Right lobe of liver (tissue), 6 donors: ENCODE results near the gene PITPNM3. TPM values are rescaled to one million over a fixed set of nuclear protein-coding genes. Genes with fewer than 3 reads are reported as not detected.

ENCODE experiments used
- ATAC-seq, 4 donors: fragments of 200-7000 bp; cut with Tn5 transposase; one replicate each; pipeline ENCODE4 v1.9.1; 2020; ENCODE audit warnings: mild to moderate bottlenecking in 4 of 4, moderate library complexity in 4 of 4
- DNase-seq, 3 donors: peaks; one replicate each; pipeline ENCODE4 v3.0.0-alpha.2; 2020
- H3K27ac ChIP-seq, 3 donors: fragments of 200-600 bp; one replicate each; pipeline ENCODE4 v1.8.0; 2022
- H3K27me3 ChIP-seq, 2 donors: fragments of 200-600 bp; one replicate each; pipeline ENCODE4 v1.8.0; 2022
- H3K36me3 ChIP-seq, 4 donors: fragments of 200-600 bp; sonication (generic) in 1 of 4; one replicate each; pipeline versions ENCODE4 v1.5.1 to v1.8.0; 2017 to 2022; ENCODE audit warnings: control low read depth in 1 of 4
- H3K4me1 ChIP-seq, 4 donors: fragments of 200-600 bp; sonication (generic) in 1 of 4; one replicate each; pipeline versions ENCODE4 v1.5.1 to v1.8.0; 2017 to 2022; ENCODE audit warnings: control low read depth in 1 of 4
- H3K4me3 ChIP-seq, 3 donors: fragments of 200-600 bp; one replicate each; pipeline ENCODE4 v1.8.0; 2022
- H3K9me3 ChIP-seq, 4 donors: fragments of 200-600 bp; sonication (generic) in 1 of 4; one replicate each; pipeline versions ENCODE4 v1.5.1 to v1.8.0; 2017 to 2022; ENCODE audit warnings: control low read depth in 1 of 4
- POLR2A ChIP-seq: fragments of 450-650 bp; IDR thresholded peaks from one replicate; pipeline ENCODE4 v1.6.1; 2017; ENCODE audit warnings: antibody characterized with exemption, mild to moderate bottlenecking
- WGBS: methylation state at CpG from one replicate; pipeline ENCODE4 v1.1.6; 2018; ENCODE audit warnings: low coverage, low lambda C conversion rate; ENCODE audit not compliant: insufficient coverage; ENCODE audit errors: missing lambda C conversion rate; 5-methylcytosine and 5-hydroxymethylcytosine counted together
- intact Hi-C, 2 donors: fragments of 100-400 bp; cut with DNase I; formaldehyde crosslinking; loops; one replicate each; pipeline versions ENCODE4 v1.11.2 to v1.14.1; 2022
- total RNA-seq, 6 experiments: library from RNA; depleted of rRNA in 2 of 6; stranded (reverse); fragments of >200 nt in 2 of 6; fragmentation: NEBNext Ultra II Directional in 3 of 6; extraction: Animal tissue kit (Norgen Biotek cat#: 25700) in 3 of 6; gene quantifications; one replicate each; pipeline versions ENCODE4 v1.1.0 to v1.2.4, GENCODE V29; 2016 to 2023
- TF ChIP-seq, protein P1 (sequence below), 4 donors: fragments of 200-600 bp in 3 of 4; fragments of 450-650 bp in 1 of 4; IDR thresholded peaks; one replicate each; pipeline versions ENCODE4 v1.5.1 to v1.8.0; 2016 to 2022; ENCODE audit warnings: antibody characterized with exemption in 4 of 4, mild to moderate bottlenecking in 2 of 4
- donor health status: DM: no; HTN: yes; CAD: no.
- donor health status: DM: no; HTN: no; CAD: no.
- donor health status: DM: no; HTN: no; CAD: no.
- donor health status: DM: no; HTN: yes; CAD: no.
- donor health status: DM: no; HTN: yes; CAD: no.

The PITPNM3 gene
- total RNA-seq, 6 experiments from 2014 or later, result 0.91 to 3.8 (median 1.2) TPM

GRCh38 chr17:6498901-6499540 lies 57.3 kb downstream of the PITPNM3 start:
- Histone ChIP-seq H3K27me3 (no peaks in the 10 kb centered on the region), H3K36me3 (no peaks in the 10 kb centered on the region), H3K4me3 (no peak overlapping the region), H3K9me3 (no peaks in the 10 kb centered on the region), H3K4me1 (no peaks in the 10 kb centered on the region), H3K27ac (no peak overlapping the region)
- DNase-seq, result no peak
- TF ChIP-seq, protein P1, sequence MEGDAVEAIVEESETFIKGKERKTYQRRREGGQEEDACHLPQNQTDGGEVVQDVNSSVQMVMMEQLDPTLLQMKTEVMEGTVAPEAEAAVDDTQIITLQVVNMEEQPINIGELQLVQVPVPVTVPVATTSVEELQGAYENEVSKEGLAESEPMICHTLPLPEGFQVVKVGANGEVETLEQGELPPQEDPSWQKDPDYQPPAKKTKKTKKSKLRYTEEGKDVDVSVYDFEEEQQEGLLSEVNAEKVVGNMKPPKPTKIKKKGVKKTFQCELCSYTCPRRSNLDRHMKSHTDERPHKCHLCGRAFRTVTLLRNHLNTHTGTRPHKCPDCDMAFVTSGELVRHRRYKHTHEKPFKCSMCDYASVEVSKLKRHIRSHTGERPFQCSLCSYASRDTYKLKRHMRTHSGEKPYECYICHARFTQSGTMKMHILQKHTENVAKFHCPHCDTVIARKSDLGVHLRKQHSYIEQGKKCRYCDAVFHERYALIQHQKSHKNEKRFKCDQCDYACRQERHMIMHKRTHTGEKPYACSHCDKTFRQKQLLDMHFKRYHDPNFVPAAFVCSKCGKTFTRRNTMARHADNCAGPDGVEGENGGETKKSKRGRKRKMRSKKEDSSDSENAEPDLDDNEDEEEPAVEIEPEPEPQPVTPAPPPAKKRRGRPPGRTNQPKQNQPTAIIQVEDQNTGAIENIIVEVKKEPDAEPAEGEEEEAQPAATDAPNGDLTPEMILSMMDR (IDR thresholded peaks at IDR 0.05), result no peak
- TF ChIP-seq POLR2A, result no peak
- ATAC-seq, result no peak
- WGBS, result 74% methylated on average over 3 of the region's 10 CpGs
- intact Hi-C loops, result no loop called here

GRCh38 chr17:6498356-6498755 lies 58.0 kb downstream of the PITPNM3 start:
- Histone ChIP-seq H3K27ac (no peak overlapping the region), H3K27me3 (no peaks in the 10 kb centered on the region), H3K36me3 (no peaks in the 10 kb centered on the region), H3K4me3 (no peak overlapping the region), H3K9me3 (no peaks in the 10 kb centered on the region), H3K4me1 (no peaks in the 10 kb centered on the region)
- intact Hi-C loops, result no loop called here
- DNase-seq, result no peak
- TF ChIP-seq, protein P1 (IDR thresholded peaks at IDR 0.05), result no peak
- no peak for TF ChIP-seq POLR2A
- no peak for ATAC-seq
- WGBS, result 69% methylated on average over 7 of the region's 7 CpGs

DNA sequence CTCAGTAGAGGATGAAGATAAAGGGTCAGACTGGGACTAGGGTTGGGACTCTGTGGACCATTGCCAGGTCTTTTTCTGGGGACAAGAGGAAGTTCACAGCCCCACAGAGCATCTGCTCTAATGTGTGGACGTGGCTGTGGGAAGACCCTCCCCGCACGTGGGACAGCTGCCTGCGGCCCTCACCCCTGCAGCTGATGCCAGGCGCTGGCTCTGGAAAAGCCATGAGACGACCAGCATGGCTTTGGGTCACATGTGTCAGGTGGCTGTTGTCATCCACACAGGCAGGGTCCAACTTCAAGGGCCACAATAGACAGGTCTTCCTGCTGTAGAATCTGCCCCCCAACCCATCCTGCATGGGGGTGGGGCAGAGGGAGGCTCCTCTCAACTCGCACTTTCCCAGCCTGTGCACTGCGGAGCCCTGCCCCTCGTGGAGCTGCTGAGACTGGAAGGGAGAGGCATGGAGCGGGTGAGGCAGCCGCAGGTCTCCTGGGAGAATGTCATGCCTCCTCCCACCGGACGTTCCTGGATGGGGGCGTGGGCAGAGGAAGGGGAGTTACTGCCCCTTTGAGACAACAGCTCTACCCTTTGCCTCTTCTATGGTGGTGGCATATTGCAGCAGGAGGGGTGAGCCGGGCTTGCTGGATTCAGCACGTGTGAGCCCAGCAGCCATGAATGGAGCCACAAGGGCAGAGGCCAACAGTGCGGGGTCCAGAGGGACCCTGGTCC lies 58.7 kb downstream of the PITPNM3 start:
- Histone ChIP-seq H3K4me1 (no peaks in the 10 kb centered on the region), H3K9me3 (no peaks in the 10 kb centered on the region), H3K27ac (no peak overlapping the region), H3K27me3 (no peaks in the 10 kb centered on the region), H3K4me3 (no peak overlapping the region), H3K36me3 (no peaks in the 10 kb centered on the region)
- TF ChIP-seq, protein P1 (IDR thresholded peaks at IDR 0.05), result no peak
- no peak for TF ChIP-seq POLR2A
- DNase-seq (peak in 1 of 3 donors; percentile 33), ATAC-seq (no peak)
- intact Hi-C loops, result no loop called here
- WGBS, result 82% methylated on average over 2 of the region's 17 CpGs

DNA sequence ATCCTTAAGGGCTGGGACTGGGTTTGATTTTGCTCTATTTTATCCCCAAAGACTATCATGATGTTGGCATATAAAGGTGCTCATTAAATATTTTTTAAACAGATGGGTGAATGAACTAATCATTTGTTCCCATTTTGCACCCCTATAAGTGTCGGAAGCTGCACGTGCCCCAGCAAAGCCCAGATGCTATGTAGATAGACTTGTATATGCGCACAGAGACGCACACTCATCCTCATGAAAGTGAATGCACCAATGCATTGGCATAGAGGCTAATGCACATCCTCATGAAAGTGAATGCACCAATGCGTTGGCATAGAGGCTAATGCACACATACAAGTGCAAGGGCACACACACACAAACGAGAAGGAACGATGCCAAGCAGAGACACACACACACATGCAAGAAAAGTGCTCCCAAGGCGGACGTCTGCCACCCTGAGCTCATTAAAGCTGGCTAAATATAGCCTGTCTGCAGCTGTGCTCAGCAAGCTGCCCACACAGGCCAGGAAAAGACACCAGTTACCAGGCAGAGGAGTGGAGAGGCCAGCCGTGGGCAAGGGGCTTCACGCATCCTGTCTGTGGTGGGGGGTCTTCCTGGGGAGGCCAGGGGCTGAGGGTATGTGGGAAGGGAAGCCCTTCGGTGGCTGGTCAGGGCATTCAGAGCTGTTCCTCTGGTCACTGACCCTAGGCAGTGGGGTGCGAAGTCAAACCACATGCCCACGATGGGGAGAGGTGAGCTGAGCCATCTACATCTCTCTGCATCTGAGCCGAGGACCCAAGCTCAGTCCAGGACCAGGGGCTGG lies 59.5 kb downstream of the PITPNM3 start:
- Histone ChIP-seq H3K9me3 (no peaks in the 10 kb centered on the region), H3K4me1 (no peaks in the 10 kb centered on the region), H3K4me3 (no peak overlapping the region), H3K27me3 (no peaks in the 10 kb centered on the region), H3K36me3 (no peaks in the 10 kb centered on the region), H3K27ac (no peak overlapping the region)
- no peak for ATAC-seq
- TF ChIP-seq POLR2A, result no peak
- no peak for DNase-seq
- WGBS, result 46% methylated on average over 9 of the region's 15 CpGs
- intact Hi-C loops, result no loop called here

DNA sequence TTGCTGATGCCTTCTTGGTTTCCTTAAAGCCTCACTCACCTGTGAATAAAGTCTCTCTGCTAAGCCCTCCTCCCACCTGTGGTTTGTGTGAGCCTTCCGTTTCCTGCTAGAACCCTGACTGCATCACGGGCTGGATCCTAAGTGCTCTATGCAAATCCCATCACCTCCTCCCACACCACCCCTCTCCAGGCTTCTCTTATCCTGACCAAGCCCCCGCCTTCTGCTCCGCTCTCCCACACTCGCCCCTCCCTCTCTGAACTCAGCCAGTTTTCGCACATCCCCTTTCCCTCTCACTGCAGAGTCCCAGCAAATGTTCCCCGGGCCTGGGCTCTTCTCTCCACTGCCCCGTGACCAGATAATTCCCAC lies 60.3 kb downstream of the PITPNM3 start:
- DNase-seq (peak in 1 of 3 donors; percentile 32), ATAC-seq (peak; percentile 28 to 60 (median 42))
- Histone ChIP-seq H3K4me1 (no peaks in the 10 kb centered on the region), H3K36me3 (no peaks in the 10 kb centered on the region), H3K4me3 (no peak overlapping the region), H3K9me3 (no peaks in the 10 kb centered on the region), H3K27ac (no peak overlapping the region), H3K27me3 (no peaks in the 10 kb centered on the region)
- no peak for TF ChIP-seq POLR2A
- TF ChIP-seq, protein P1 (IDR thresholded peaks at IDR 0.05), result no peak
- WGBS, result 17% methylated on average over 8 of the region's 8 CpGs
- intact Hi-C loops, result no loop called here
